Left renal cortex interstitium (tissue), 4 donors: ENCODE measurements around the gene SLC27A2. TPM values are rescaled to one million over a fixed set of nuclear protein-coding genes. Genes with fewer than 3 reads are reported as not detected.

Experiments
- DNase-seq, 4 donors: peaks; one replicate each; pipeline ENCODE4 v3.0.0-alpha.2; 2013; ENCODE audit warnings: low read depth in 4 of 4, low spot score in 2 of 4, missing footprints in 1 of 4
- polyA plus RNA-seq, 4 donors: library from polyadenylated mRNA; unstranded; fragments of 120-200 nt; gene quantifications; one replicate each; pipeline ENCODE4 v1.2.1, GENCODE V29; 2013; ENCODE audit not compliant: insufficient read length in 4 of 4

The SLC27A2 gene
- polyA plus RNA-seq, 4 donors: 38.5 to 66.1 (median 48.0) TPM

- no peak for DNase-seq
These were observed 79.0 kb downstream of the SLC27A2 start for GRCh38 chr15:50260969-50261496.

- DNase-seq: no peak
These were observed 80.0 kb downstream of the SLC27A2 start for GRCh38 chr15:50261981-50262380.

GRCh38 chr15:50262533-50262932 is 80.5 kb downstream of the SLC27A2 start:
- no peak for DNase-seq

- no peak for DNase-seq
These were observed 83.6 kb downstream of the SLC27A2 start, which contains the start of gene HDC for GRCh38 chr15:50265620-50266019. TSS of gene HDC (minus strand) at chr15:50265726. CDS start at chr15:50265623, 103 bp downstream.

GRCh38 chr15:50267577-50267976 is 85.6 kb downstream of the SLC27A2 start:
- no peak for DNase-seq

- DNase-seq: no peak
These were observed 93.1 kb downstream of the SLC27A2 start for GRCh38 chr15:50275091-50275490.

GRCh38 chr15:50275908-50276307 is 93.9 kb downstream of the SLC27A2 start:
- no peak for DNase-seq

- DNase-seq: no peak
These were observed 95.4 kb downstream of the SLC27A2 start for GRCh38 chr15:50277370-50277769.

GRCh38 chr15:50278496-50278895 is 96.5 kb downstream of the SLC27A2 start:
- DNase-seq: no peak

- DNase-seq: no peak
These were observed 98.3 kb downstream of the SLC27A2 start for GRCh38 chr15:50280271-50280670.

- DNase-seq: no peak
These were observed 99.4 kb downstream of the SLC27A2 start for GRCh38 chr15:50281427-50281826.

Other genes with a start within 250 kb of the SLC27A2 start
- 1 to 10 TPM; 2.9 to 3.5 (median 3.1) TPM for gene ATP8B4, start 63.0 kb upstream of the SLC27A2 start, polyA plus RNA-seq
- gene HDC, start 83.5 kb downstream of the SLC27A2 start, polyA plus RNA-seq: under 1 TPM; 0.33 to 0.96 (median 0.37) TPM
- gene GABPB1, start 173.0 kb downstream of the SLC27A2 start, polyA plus RNA-seq: 10 to 100 TPM; 29.0 to 32.0 (median 30.5) TPM
- gene USP8, start 242.2 kb downstream of the SLC27A2 start, polyA plus RNA-seq: 10 to 100 TPM; 51.7 to 67.4 (median 60.4) TPM